Keratinocyte (primary cell): ENCODE results near the gene DNAH8. TPM values are rescaled to one million over a fixed set of nuclear protein-coding genes. Genes with fewer than 3 reads are reported as not detected.

ENCODE experiments used
- DNase-seq: peaks from one replicate; pipeline ENCODE4 v3.0.0-alpha.2; 2011; ENCODE audit warnings: low read depth, missing footprints, low spot score
- FAIRE-seq: peaks from 2 replicates; lab custom pipeline; 2011; peaks lifted over from hg19 to GRCh38; lab: Jason Lieb, UNC
- H2AFZ ChIP-seq: 2 replicates; pipeline ENCODE4 v1.6.0; 2012; ENCODE audit warnings: low read length, control low read depth, inconsistent platforms; ENCODE audit not compliant: control insufficient read depth
- H3K27ac ChIP-seq: 2 replicates; pipeline ENCODE4 v1.5.1; 2011; ENCODE audit warnings: low read length; ENCODE audit not compliant: control insufficient read depth, insufficient read depth
- H3K27me3 ChIP-seq: 3 replicates; pipeline ENCODE4 v1.6.0; 2011; ENCODE audit warnings: low read length; ENCODE audit not compliant: control insufficient read depth, insufficient read depth; ENCODE audit errors: extremely low read depth
- H3K36me3 ChIP-seq, 2 experiments: 2 replicates in 1 of 2; 3 replicates in 1 of 2; pipeline ENCODE4 v1.5.1; 2011; ENCODE audit warnings: low read length in 2 of 2, mild to moderate bottlenecking in 1 of 2; ENCODE audit not compliant: control insufficient read depth in 2 of 2, insufficient read depth in 2 of 2; ENCODE audit errors: extremely low read depth in 1 of 2
- H3K4me1 ChIP-seq: 3 replicates; pipeline ENCODE4 v1.5.1; 2011; ENCODE audit warnings: low read length; ENCODE audit not compliant: control insufficient read depth, insufficient read depth; ENCODE audit errors: extremely low read depth
- H3K4me2 ChIP-seq: 3 replicates; pipeline ENCODE4 v1.6.0; 2011; ENCODE audit warnings: low read depth, low read length; ENCODE audit not compliant: control insufficient read depth, insufficient read depth; ENCODE audit errors: extremely low read depth
- H3K4me3 ChIP-seq, 3 experiments: fragments of 200-600 bp in 1 of 3; sonication (generic) in 1 of 3; 2 replicates in 2 of 3; 3 replicates in 1 of 3; pipeline ENCODE4 v1.5.1; 2011 to 2016; ENCODE audit warnings: low read length in 3 of 3, mild to moderate bottlenecking in 3 of 3, control low read depth in 2 of 3, inconsistent platforms in 1 of 3, low read depth in 1 of 3, mixed read lengths in 1 of 3, mixed run types in 1 of 3, moderate library complexity in 1 of 3; ENCODE audit not compliant: control insufficient read depth in 2 of 3, insufficient read depth in 2 of 3; ENCODE audit errors: extremely low read depth in 1 of 3
- H3K79me2 ChIP-seq: 2 replicates; pipeline ENCODE4 v1.6.0; 2012; ENCODE audit warnings: low read length; ENCODE audit not compliant: control insufficient read depth, insufficient read depth
- H3K9ac ChIP-seq: 3 replicates; pipeline ENCODE4 v1.6.0; 2011; ENCODE audit warnings: low read length; ENCODE audit not compliant: control insufficient read depth, insufficient read depth; ENCODE audit errors: extremely low read depth
- H3K9me1 ChIP-seq: 3 replicates; pipeline ENCODE4 v1.6.0; 2011; ENCODE audit warnings: low read length; ENCODE audit not compliant: control insufficient read depth, insufficient read depth; ENCODE audit errors: extremely low read depth
- H3K9me3 ChIP-seq: 2 replicates; pipeline ENCODE4 v1.5.1; 2012; ENCODE audit warnings: low read depth, low read length; ENCODE audit not compliant: control insufficient read depth
- H4K20me1 ChIP-seq: 3 replicates; pipeline ENCODE4 v1.6.0; 2011; ENCODE audit warnings: low read length; ENCODE audit not compliant: control insufficient read depth, insufficient read depth; ENCODE audit errors: extremely low read depth
- CTCF ChIP-seq, 3 experiments: IDR thresholded peaks in 1 of 3; conservative IDR thresholded peaks in 1 of 3; optimal IDR thresholded peaks in 1 of 3; 2 replicates in 2 of 3; 3 replicates in 1 of 3; pipeline versions ENCODE3 to v1.5.1; 2011; ENCODE audit warnings: low read length in 3 of 3, mild to moderate bottlenecking in 3 of 3, moderate library complexity in 2 of 3, control low read depth in 1 of 3, inconsistent platforms in 1 of 3; ENCODE audit not compliant: insufficient read depth in 2 of 3; ENCODE audit errors: extremely low read depth in 1 of 3
- EZH2 ChIP-seq: IDR thresholded peaks from one replicate; pipeline ENCODE4 v1.6.1; 2012; ENCODE audit warnings: inconsistent platforms, mild to moderate bottlenecking, low read length, moderate library complexity
- dilution Hi-C: fragments of 300-500 bp; cut with MboI; formaldehyde crosslinking; loops from one replicate; pipeline ENCODE4 v1.7.0; 2020; ENCODE audit warnings: low sequenced_read_pairs; ENCODE audit not compliant: extremely low pct_ligation_motif_present
- polyA plus RNA-seq, 5 experiments: library from polyadenylated mRNA; depleted of rRNA in 3 of 5; stranded (reverse) in 3 of 5; stranded (forward) in 1 of 5; unstranded in 1 of 5; fragments of >200 nt; gene quantifications; 1 replicate in 1 of 5; 2 replicates in 3 of 5; 3 replicates in 1 of 5; pipeline versions ENCODE4 v1.2.1 to v1.2.3, GENCODE V29; 2011 to 2012; ENCODE audit warnings: missing spikeins in 2 of 5, low read depth in 1 of 5, low replicate concordance in 1 of 5

DNAH8 gene
- polyA plus RNA-seq, 1 donor (not counting 4 experiments of a cell fraction or from before 2014, with no cell fraction given): 0.01 TPM

DNA sequence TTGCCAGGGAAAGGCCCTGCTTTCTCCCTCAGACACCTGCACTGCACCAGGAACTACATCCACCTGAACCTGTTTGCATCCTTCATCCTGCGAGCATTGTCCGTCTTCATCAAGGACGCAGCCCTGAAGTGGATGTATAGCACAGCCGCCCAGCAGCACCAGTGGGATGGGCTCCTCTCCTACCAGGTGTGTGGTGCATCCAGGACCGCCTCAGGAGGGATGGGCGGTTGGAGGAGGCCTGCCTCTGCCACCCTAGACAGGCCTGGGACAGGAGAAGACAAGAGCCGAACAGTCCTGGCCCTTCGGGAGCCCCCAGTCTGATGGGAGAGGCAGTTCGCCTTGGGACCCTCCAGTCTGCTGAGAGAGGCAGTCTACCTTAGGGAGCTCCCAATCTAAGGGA lies 357.7 kb downstream of the DNAH8 start:
- Histone ChIP-seq H3K36me3 (no peaks in the 10 kb centered on the region), H3K79me2 (no peaks in the 10 kb centered on the region), H3K9ac (no peak overlapping the region), H2AFZ (no peak overlapping the region), H3K4me2 (no peak overlapping the region), H3K4me3 (no peak overlapping the region), H4K20me1 (no peaks in the 10 kb centered on the region), H3K9me3 (no peaks in the 10 kb centered on the region), H3K4me1 (no peaks in the 10 kb centered on the region), H3K27me3 (peaks cover 6% of the 10 kb centered on the region), H3K9me1 (no peaks in the 10 kb centered on the region), H3K27ac (no peak overlapping the region)
- FAIRE-seq (no peak), DNase-seq (no peak)
- dilution Hi-C loops: no loop called here
- no peak for TF ChIP-seq CTCF (optimal IDR thresholded peaks at IDR 0.05 in 1 of 3, IDR thresholded peaks at IDR 0.05 in 1 of 3, conservative IDR thresholded peaks at IDR 0.05 in 1 of 3; ENCODE audit: extremely low read depth in 1 of 3, insufficient read depth in 2 of 3, low read length in 3 of 3)
- TF ChIP-seq EZH2: no peak

GRCh38 chr6:39073471-39074355 lies 358.6 kb downstream of the DNAH8 start:
- Histone ChIP-seq H3K9me3 (no peaks in the 10 kb centered on the region), H3K4me3 (no peak overlapping the region), H3K27ac (no peak overlapping the region), H3K4me1 (no peaks in the 10 kb centered on the region), H4K20me1 (no peaks in the 10 kb centered on the region), H3K27me3 (no peaks in the 10 kb centered on the region), H2AFZ (no peak overlapping the region), H3K9ac (no peak overlapping the region), H3K4me2 (no peak overlapping the region), H3K9me1 (no peaks in the 10 kb centered on the region), H3K79me2 (no peaks in the 10 kb centered on the region), H3K36me3 (no peaks in the 10 kb centered on the region)
- no peak for TF ChIP-seq CTCF (optimal IDR thresholded peaks at IDR 0.05 in 1 of 3, IDR thresholded peaks at IDR 0.05 in 1 of 3, conservative IDR thresholded peaks at IDR 0.05 in 1 of 3; ENCODE audit: extremely low read depth in 1 of 3, insufficient read depth in 2 of 3, low read length in 3 of 3)
- no peak for TF ChIP-seq EZH2
- dilution Hi-C loops: no loop called here
- DNase-seq (no peak), FAIRE-seq (no peak)
